ENCODE results near the gene EZH1.

The EZH1 gene

GRCh38 chr17:42679492-42680330 is 65.1 kb downstream of the EZH1 start:
- H3K27ac ChIP-seq (ENCODE audit: low read depth, low read length): peak overlapping the region; percentile 73
- H3K9ac ChIP-seq (ENCODE audit: low read depth, low read length): peak overlapping the region; percentile 69
- H3K4me3 ChIP-seq (ENCODE audit: low read length): peak overlapping the region; percentile 66
- H3K4me1 ChIP-seq (ENCODE audit: insufficient read depth, low read length): peaks cover 38% of the 10 kb centered on the region
- no peaks in the 10 kb centered on the region for H3K9me3 ChIP-seq (ENCODE audit: insufficient read depth, low read depth, low read length)
- no peaks in the 10 kb centered on the region for H3K36me3 ChIP-seq (ENCODE audit: insufficient read depth, low read length)
- 11% methylated on average over 78 of the region's 78 CpGs for WGBS
- H3K27me3 ChIP-seq (ENCODE audit: insufficient read depth, low read length): peaks cover 47% of the 10 kb centered on the region

GRCh38 chr17:42678951-42679491 is 65.8 kb downstream of the EZH1 start:
- 9% methylated on average over 15 of the region's 18 CpGs for WGBS
- peak overlapping the region; percentile 89 for H3K9ac ChIP-seq (ENCODE audit: low read depth, low read length)
- H3K4me3 ChIP-seq (ENCODE audit: low read length): peak overlapping the region; percentile 66
- peaks cover 49% of the 10 kb centered on the region for H3K27me3 ChIP-seq (ENCODE audit: insufficient read depth, low read length)
- H3K9me3 ChIP-seq (ENCODE audit: insufficient read depth, low read depth, low read length): no peaks in the 10 kb centered on the region
- peak overlapping the region; percentile 94 for H3K27ac ChIP-seq (ENCODE audit: low read depth, low read length)
- peaks cover 44% of the 10 kb centered on the region for H3K4me1 ChIP-seq (ENCODE audit: insufficient read depth, low read length)
- no peaks in the 10 kb centered on the region for H3K36me3 ChIP-seq (ENCODE audit: insufficient read depth, low read length)

- peaks cover 48% of the 10 kb centered on the region for H3K27me3 ChIP-seq (ENCODE audit: insufficient read depth, low read length)
- no peaks in the 10 kb centered on the region for H3K36me3 ChIP-seq (ENCODE audit: insufficient read depth, low read length)
- under 1% methylated on average over 52 of the region's 53 CpGs for WGBS
- peak overlapping the region; percentile 66 for H3K4me3 ChIP-seq (ENCODE audit: low read length)
- H3K27ac ChIP-seq (ENCODE audit: low read depth, low read length): peak overlapping the region; percentile 94
- H3K4me1 ChIP-seq (ENCODE audit: insufficient read depth, low read length): peaks cover 41% of the 10 kb centered on the region
- no peaks in the 10 kb centered on the region for H3K9me3 ChIP-seq (ENCODE audit: insufficient read depth, low read depth, low read length)
- peak overlapping the region; percentile 89 for H3K9ac ChIP-seq (ENCODE audit: low read depth, low read length)
Observed at GRCh38 chr17:42677921-42678781, 66.7 kb downstream of the EZH1 start.

- no peak overlapping the region for H3K9ac ChIP-seq (ENCODE audit: low read depth, low read length)
- peak overlapping the region; percentile 94 for H3K4me3 ChIP-seq (ENCODE audit: low read length)
- peaks cover 39% of the 10 kb centered on the region for H3K4me1 ChIP-seq (ENCODE audit: insufficient read depth, low read length)
- H3K27me3 ChIP-seq (ENCODE audit: insufficient read depth, low read length): peaks cover 51% of the 10 kb centered on the region
- peaks cover 4% of the 10 kb centered on the region; the same call in 1 of the 2 replicates for H3K36me3 ChIP-seq (ENCODE audit: insufficient read depth, low read length)
- H3K9me3 ChIP-seq (ENCODE audit: insufficient read depth, low read depth, low read length): no peaks in the 10 kb centered on the region
- peak overlapping the region; percentile 94; the same call in 1 of the 2 replicates for H3K27ac ChIP-seq (ENCODE audit: low read depth, low read length)
- 11% methylated on average over 30 of the region's 33 CpGs for WGBS
Observed at GRCh38 chr17:42677012-42677857, 67.6 kb downstream of the EZH1 start.

- peak within 1 kb of the TSS; percentile 94; the same call in 1 of the 2 replicates for H3K27ac ChIP-seq (ENCODE audit: low read depth, low read length)
- H3K36me3 ChIP-seq (ENCODE audit: insufficient read depth, low read length): peaks cover 7% of the 10 kb centered on the region; the same call in 1 of the 2 replicates
- H3K27me3 ChIP-seq (ENCODE audit: insufficient read depth, low read length): peaks cover 55% of the 10 kb centered on the region
- H3K4me3 ChIP-seq (ENCODE audit: low read length): peak within 1 kb of the TSS; percentile 94
- H3K4me1 ChIP-seq (ENCODE audit: insufficient read depth, low read length): peaks cover 37% of the 10 kb centered on the region
- WGBS: 1% methylated on average over 47 of the region's 51 CpGs
- H3K9me3 ChIP-seq (ENCODE audit: insufficient read depth, low read depth, low read length): no peaks in the 10 kb centered on the region
- H3K9ac ChIP-seq (ENCODE audit: low read depth, low read length): peak within 1 kb of the TSS; percentile 71
Observed at GRCh38 chr17:42676424-42677011, 68.3 kb downstream of the EZH1 start, which contains the start of gene PLEKHH3. Gene PLEKHH3, minus strand, starts transcription at chr17:42676994. Its CDS starts 431 bp downstream, at chr17:42676563.

- H3K27me3 ChIP-seq (ENCODE audit: insufficient read depth, low read length): peaks cover 60% of the 10 kb centered on the region
- peak overlapping the region; percentile 27 for H3K9ac ChIP-seq (ENCODE audit: low read depth, low read length)
- under 1% methylated on average over 43 of the region's 43 CpGs for WGBS
- H3K27ac ChIP-seq (ENCODE audit: low read depth, low read length): no peak overlapping the region; the same call in 1 of the 2 replicates
- H3K36me3 ChIP-seq (ENCODE audit: insufficient read depth, low read length): peaks cover 7% of the 10 kb centered on the region; the same call in 1 of the 2 replicates
- peaks cover 39% of the 10 kb centered on the region for H3K4me1 ChIP-seq (ENCODE audit: insufficient read depth, low read length)
- peak overlapping the region; percentile 94 for H3K4me3 ChIP-seq (ENCODE audit: low read length)
- H3K9me3 ChIP-seq (ENCODE audit: insufficient read depth, low read depth, low read length): no peaks in the 10 kb centered on the region
Observed at GRCh38 chr17:42675965-42676423, 68.8 kb downstream of the EZH1 start.

- H3K9me3 ChIP-seq (ENCODE audit: insufficient read depth, low read depth, low read length): no peaks in the 10 kb centered on the region
- peak overlapping the region; percentile 94 for H3K4me3 ChIP-seq (ENCODE audit: low read length)
- peaks cover 7% of the 10 kb centered on the region; the same call in 1 of the 2 replicates for H3K36me3 ChIP-seq (ENCODE audit: insufficient read depth, low read length)
- WGBS: 1% methylated on average over 25 of the region's 27 CpGs
- peaks cover 39% of the 10 kb centered on the region for H3K4me1 ChIP-seq (ENCODE audit: insufficient read depth, low read length)
- H3K27me3 ChIP-seq (ENCODE audit: insufficient read depth, low read length): peaks cover 60% of the 10 kb centered on the region
- no peak overlapping the region for H3K9ac ChIP-seq (ENCODE audit: low read depth, low read length)
- H3K27ac ChIP-seq (ENCODE audit: low read depth, low read length): peak overlapping the region; percentile 7; the same call in 1 of the 2 replicates
Observed at GRCh38 chr17:42675348-42675964, 69.4 kb downstream of the EZH1 start.

- Histone ChIP-seq H3K36me3 (ENCODE audit: insufficient read depth, low read length) (peaks cover 7% of the 10 kb centered on the region; the same call in 1 of the 2 replicates), H3K9ac (ENCODE audit: low read depth, low read length) (no peak overlapping the region), H3K27me3 (ENCODE audit: insufficient read depth, low read length) (peaks cover 54% of the 10 kb centered on the region), H3K4me1 (ENCODE audit: insufficient read depth, low read length) (peaks cover 34% of the 10 kb centered on the region), H3K27ac (ENCODE audit: low read depth, low read length) (no peak overlapping the region), H3K9me3 (ENCODE audit: insufficient read depth, low read depth, low read length) (no peaks in the 10 kb centered on the region), H3K4me3 (ENCODE audit: low read length) (peak overlapping the region; percentile 94)
- 22% methylated on average over 8 of the region's 9 CpGs for WGBS
Observed at GRCh38 chr17:42674755-42675347, 70.0 kb downstream of the EZH1 start.

- Histone ChIP-seq H3K9ac (ENCODE audit: low read depth, low read length) (no peak overlapping the region), H3K36me3 (ENCODE audit: insufficient read depth, low read length) (peaks cover 10% of the 10 kb centered on the region; the same call in 1 of the 2 replicates), H3K27me3 (ENCODE audit: insufficient read depth, low read length) (peaks cover 53% of the 10 kb centered on the region), H3K27ac (ENCODE audit: low read depth, low read length) (no peak overlapping the region), H3K4me3 (ENCODE audit: low read length) (peak overlapping the region; percentile 94), H3K9me3 (ENCODE audit: insufficient read depth, low read depth, low read length) (no peaks in the 10 kb centered on the region), H3K4me1 (ENCODE audit: insufficient read depth, low read length) (peaks cover 38% of the 10 kb centered on the region)
- 21% methylated on average over 30 of the region's 32 CpGs for WGBS
Observed at GRCh38 chr17:42673885-42674754, 70.7 kb downstream of the EZH1 start.

Measured in HUES64 (cell line).